ENCODE results near the gene AMN1.
"Not testable (repeated sequence)": the region's sequence is repeated elsewhere in the genome, so short reads cannot be mapped to it uniquely, and the experiment has no call there.

Gene AMN1

DNA sequence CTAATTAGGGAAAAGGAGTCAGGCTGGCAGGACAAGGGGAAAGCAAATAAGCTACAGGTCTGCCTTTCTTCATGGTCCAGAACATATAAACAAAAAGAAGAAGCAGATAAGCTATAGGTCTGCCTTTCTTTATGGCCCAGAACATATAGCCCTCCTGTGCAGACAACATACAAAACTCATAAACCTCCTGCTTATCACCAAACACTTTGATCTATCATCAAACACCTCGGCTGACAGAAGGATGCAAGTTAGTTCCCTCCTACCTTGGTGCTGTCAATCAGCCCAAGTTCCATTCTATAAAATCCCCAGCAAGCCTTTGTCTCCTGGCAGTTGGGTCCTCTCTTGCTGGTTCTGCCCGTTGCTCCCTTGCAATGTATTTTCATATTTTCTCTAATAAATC, 23.2 kb downstream of the AMN1 start:
- no peaks in the 10 kb centered on the region for H3K9me2 ChIP-seq (ENCODE audit: low read depth, low read length)
- H3F3A ChIP-seq (ENCODE audit: insufficient read depth, low read length) = no peaks in the 10 kb centered on the region
- TF ChIP-seq EZH2 (IDR thresholded peaks at IDR 0.05; ENCODE audit: borderline replicate concordance, low read length) = no peak
- TF ChIP-seq CTCF (IDR thresholded peaks at IDR 0.05; ENCODE audit: low read length) = no peak
- H3K9ac ChIP-seq (ENCODE audit: low read length) = no peak overlapping the region
- no peaks in the 10 kb centered on the region for H3K79me2 ChIP-seq (ENCODE audit: insufficient read depth, low read length)
- peaks cover 5% of the 10 kb centered on the region; the same call in 1 of the 2 replicates for H3K9me3 ChIP-seq (ENCODE audit: low read length)
- H4K20me1 ChIP-seq (ENCODE audit: insufficient read depth, low read length) = no peaks in the 10 kb centered on the region
- no peak overlapping the region for H2AFZ ChIP-seq (ENCODE audit: low read length)
- no peak overlapping the region for H3K27ac ChIP-seq (ENCODE audit: low read depth, low read length, poor library complexity, severe bottlenecking)
- H3K4me1 ChIP-seq (ENCODE audit: insufficient read depth, low read length, severe bottlenecking) = peaks cover 2% of the 10 kb centered on the region
- no peak overlapping the region for H3K4me3 ChIP-seq (ENCODE audit: low read depth, low read length, poor library complexity, severe bottlenecking)
- no peak overlapping the region for H3K4me2 ChIP-seq (ENCODE audit: low read length)
- no peaks in the 10 kb centered on the region for H3K27me3 ChIP-seq (ENCODE audit: insufficient read depth, low read length)
- H3K36me3 ChIP-seq (ENCODE audit: insufficient read depth, low read length) = peaks cover 10% of the 10 kb centered on the region; the same call in 1 of the 2 replicates

- no peak overlapping the region for H3K4me2 ChIP-seq (ENCODE audit: low read length)
- no peak overlapping the region for H3K9ac ChIP-seq (ENCODE audit: low read length)
- no peak overlapping the region for H3K27ac ChIP-seq (ENCODE audit: low read depth, low read length, poor library complexity, severe bottlenecking)
- no peak overlapping the region for H2AFZ ChIP-seq (ENCODE audit: low read length)
- H3K4me1 ChIP-seq (ENCODE audit: insufficient read depth, low read length, severe bottlenecking) = no peaks in the 10 kb centered on the region
- no peaks in the 10 kb centered on the region for H3F3A ChIP-seq (ENCODE audit: insufficient read depth, low read length)
- H3K79me2 ChIP-seq (ENCODE audit: insufficient read depth, low read length) = no peaks in the 10 kb centered on the region
- no peaks in the 10 kb centered on the region for H3K9me2 ChIP-seq (ENCODE audit: low read depth, low read length)
- no peak overlapping the region for H3K4me3 ChIP-seq (ENCODE audit: low read depth, low read length, poor library complexity, severe bottlenecking)
- TF ChIP-seq CTCF (IDR thresholded peaks at IDR 0.05; ENCODE audit: low read length) (no peak), EZH2 (IDR thresholded peaks at IDR 0.05; ENCODE audit: borderline replicate concordance, low read length) (no peak)
- no peaks in the 10 kb centered on the region for H4K20me1 ChIP-seq (ENCODE audit: insufficient read depth, low read length)
- no peaks in the 10 kb centered on the region for H3K9me3 ChIP-seq (ENCODE audit: low read length)
- H3K27me3 ChIP-seq (ENCODE audit: insufficient read depth, low read length) = no peaks in the 10 kb centered on the region
- no peaks in the 10 kb centered on the region for H3K36me3 ChIP-seq (ENCODE audit: insufficient read depth, low read length)
Measured at GRCh38 chr12:31702047-31702446, 26.8 kb downstream of the AMN1 start.

GRCh38 chr12:31689921-31690320, 38.9 kb downstream of the AMN1 start:
- not testable (repeated sequence) for H3K4me2 ChIP-seq (ENCODE audit: low read length); H4K20me1 ChIP-seq (ENCODE audit: insufficient read depth, low read length); H3K9ac ChIP-seq (ENCODE audit: low read length); H3F3A ChIP-seq (ENCODE audit: insufficient read depth, low read length); H3K27me3 ChIP-seq (ENCODE audit: insufficient read depth, low read length); H3K4me3 ChIP-seq (ENCODE audit: low read depth, low read length, poor library complexity, severe bottlenecking); H3K9me3 ChIP-seq (ENCODE audit: low read length); H3K9me2 ChIP-seq (ENCODE audit: low read depth, low read length); H3K36me3 ChIP-seq (ENCODE audit: insufficient read depth, low read length); H3K79me2 ChIP-seq (ENCODE audit: insufficient read depth, low read length); H3K27ac ChIP-seq (ENCODE audit: low read depth, low read length, poor library complexity, severe bottlenecking); H2AFZ ChIP-seq (ENCODE audit: low read length)
- H3K4me1 ChIP-seq (ENCODE audit: insufficient read depth, low read length, severe bottlenecking) = peaks cover 17% of the 10 kb centered on the region

- TF ChIP-seq EZH2 (IDR thresholded peaks at IDR 0.05; ENCODE audit: borderline replicate concordance, low read length) = no peak
- no peak for TF ChIP-seq CTCF (IDR thresholded peaks at IDR 0.05; ENCODE audit: low read length)
- Histone ChIP-seq H3K27me3 (ENCODE audit: insufficient read depth, low read length) (no peaks in the 10 kb centered on the region), H3K27ac (ENCODE audit: low read depth, low read length, poor library complexity, severe bottlenecking) (peak overlapping the region; percentile 64), H3K36me3 (ENCODE audit: insufficient read depth, low read length) (peaks cover 22% of the 10 kb centered on the region), H4K20me1 (ENCODE audit: insufficient read depth, low read length) (no peaks in the 10 kb centered on the region), H2AFZ (ENCODE audit: low read length) (no peak overlapping the region), H3K79me2 (ENCODE audit: insufficient read depth, low read length) (no peaks in the 10 kb centered on the region), H3F3A (ENCODE audit: insufficient read depth, low read length) (peaks cover 3% of the 10 kb centered on the region), H3K9me3 (ENCODE audit: low read length) (peaks cover 10% of the 10 kb centered on the region), H3K4me3 (ENCODE audit: low read depth, low read length, poor library complexity, severe bottlenecking) (no peak overlapping the region), H3K4me1 (ENCODE audit: insufficient read depth, low read length, severe bottlenecking) (peaks cover 22% of the 10 kb centered on the region), H3K9ac (ENCODE audit: low read length) (no peak overlapping the region), H3K4me2 (ENCODE audit: low read length) (peak overlapping the region; percentile 30), H3K9me2 (ENCODE audit: low read depth, low read length) (no peaks in the 10 kb centered on the region)
Measured at GRCh38 chr12:31687101-31687527, 41.7 kb downstream of the AMN1 start.

All from OCI-LY1 (cell line).